Stimulated activated CD4-positive, alpha-beta T cell treated with anti-CD3 and anti-CD28 coated beads, Interleukin-2, amount 100 ng/mL, for 4 hours (primary cell): ENCODE measurements around the gene FOXO3.

Source experiments
- DNase-seq: peaks from one replicate; pipeline ENCODE4 v3.0.0-alpha.2; 2020; ENCODE audit warnings: low read depth

The FOXO3 gene

GRCh38 chr6:108714101-108714765 is 153.5 kb downstream of the FOXO3 start:
- no peak for DNase-seq

DNA sequence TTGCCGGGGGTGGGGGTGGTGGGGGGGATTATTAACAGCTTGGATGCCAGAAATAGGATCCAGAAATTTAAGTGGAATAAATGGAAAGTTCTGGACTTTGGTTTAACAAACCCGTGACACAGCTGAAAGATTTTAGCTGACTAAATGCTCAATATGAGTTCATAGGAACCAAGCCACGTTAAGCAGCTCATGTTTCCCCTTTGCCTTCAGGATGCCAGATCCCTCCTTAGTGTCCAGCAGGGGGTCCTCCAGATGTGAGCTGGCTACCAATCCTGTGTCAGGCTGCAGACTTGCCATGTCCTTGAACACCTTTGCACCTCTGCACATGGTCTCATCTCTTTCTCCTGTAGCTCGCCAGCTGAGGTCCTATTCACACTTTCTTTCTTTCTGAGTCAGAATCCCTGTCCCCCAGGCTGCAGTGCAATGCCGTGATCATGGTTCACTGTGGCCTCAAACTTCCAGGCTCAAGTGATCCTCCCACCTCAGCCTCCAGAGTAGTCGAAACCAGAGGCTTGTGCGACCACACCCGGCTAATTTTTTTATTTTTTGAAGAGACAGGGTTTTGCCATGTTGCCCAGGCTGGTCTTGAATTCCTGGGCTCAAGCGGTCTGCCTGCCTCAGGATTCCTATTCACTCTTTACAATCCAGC is 154.2 kb downstream of the FOXO3 start:
- DNase-seq = no peak

- DNase-seq = no peak
Measured at GRCh38 chr6:108715832-108716231, 155.1 kb downstream of the FOXO3 start.

DNA sequence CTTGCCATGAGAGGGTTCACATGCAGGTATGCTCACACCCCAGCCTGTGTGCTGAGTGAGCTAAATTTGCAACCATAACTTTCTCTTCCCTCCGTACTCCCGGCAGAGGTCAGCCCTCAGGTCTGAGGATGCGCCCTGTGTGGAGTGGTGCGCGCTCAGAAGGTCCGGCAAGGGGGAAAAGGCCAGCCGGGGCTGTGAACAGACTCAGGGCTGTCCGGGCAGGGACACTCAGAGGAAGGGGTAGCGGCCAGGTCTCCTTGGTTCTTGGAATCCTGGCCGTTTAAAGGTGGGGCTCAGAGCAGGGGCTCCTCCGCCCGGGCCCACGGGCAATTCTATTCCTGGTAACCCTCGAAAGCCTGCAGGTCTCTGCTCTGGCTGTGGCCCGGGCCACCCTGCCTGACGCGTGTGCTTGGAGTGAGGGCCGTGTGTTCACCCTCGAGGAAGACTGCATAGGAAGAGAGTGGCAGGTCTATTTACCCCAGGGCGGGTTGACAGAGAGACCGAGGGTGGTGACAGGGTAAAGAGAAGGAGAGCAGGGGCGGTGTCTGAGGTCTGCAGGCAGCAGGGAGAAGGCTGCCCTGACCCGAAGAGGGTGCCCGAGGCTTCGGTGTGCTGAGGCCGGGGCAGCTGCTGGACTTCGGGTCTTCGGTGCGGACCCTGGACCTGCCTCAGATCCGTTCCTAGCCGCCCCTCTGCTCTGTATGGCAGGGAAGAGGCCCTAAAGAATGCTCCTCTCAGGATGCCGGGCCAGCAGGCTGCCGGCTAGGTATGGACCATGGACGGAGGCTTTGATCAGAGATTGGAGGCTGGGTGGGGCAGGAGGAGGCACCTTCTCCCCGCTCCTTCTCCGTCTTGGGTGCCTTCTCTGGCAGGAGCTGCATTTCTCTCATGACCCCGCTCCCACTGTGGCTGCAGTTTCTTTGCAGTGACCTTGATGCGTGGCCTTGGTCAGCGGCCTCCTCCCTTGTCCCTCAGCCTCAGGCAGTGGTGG is 156.4 kb downstream of the FOXO3 start:
- no peak for DNase-seq

DNA sequence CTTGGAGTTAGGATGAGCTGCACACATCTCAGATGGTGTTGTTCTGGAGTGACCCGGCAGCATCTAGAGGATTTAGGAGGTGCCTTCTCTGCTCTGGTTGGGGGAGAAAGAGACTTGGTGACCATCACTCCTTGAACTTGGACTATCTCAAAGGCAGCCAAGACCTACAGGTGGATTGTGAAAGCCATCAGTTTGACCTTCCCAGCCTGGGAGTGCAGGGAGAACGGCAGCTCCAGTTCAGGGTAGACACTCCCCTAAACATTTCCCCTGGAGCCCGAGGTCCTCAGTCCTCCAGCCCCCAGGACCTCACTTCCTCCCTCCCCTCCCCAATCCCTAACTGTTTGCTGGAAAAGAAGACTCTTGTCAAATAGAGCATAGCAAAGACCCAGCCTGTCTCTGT is 158.8 kb downstream of the FOXO3 start:
- DNase-seq = no peak

GRCh38 chr6:108720827-108721226 is 160.1 kb downstream of the FOXO3 start:
- DNase-seq = no peak

DNA sequence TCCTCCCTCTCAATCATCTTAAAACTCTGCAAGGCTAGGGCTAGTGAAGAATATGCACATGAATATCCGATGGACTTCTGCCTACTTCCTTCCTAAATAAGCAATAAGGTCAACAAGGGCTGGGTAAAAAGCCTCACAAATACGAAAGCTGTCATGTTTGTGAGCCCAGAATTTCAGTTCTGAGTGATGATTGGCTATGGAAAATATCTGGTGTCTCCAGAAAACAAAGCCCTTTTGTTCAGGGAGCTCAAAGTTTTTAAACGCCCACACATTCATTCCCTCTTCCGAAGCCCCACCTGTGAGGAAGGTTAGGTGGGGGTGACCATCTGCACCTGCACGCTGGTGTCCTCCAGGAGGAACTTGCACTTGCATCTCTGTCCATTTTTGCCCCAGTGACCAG is 160.6 kb downstream of the FOXO3 start:
- DNase-seq = no peak

GRCh38 chr6:108723594-108723993 is 162.9 kb downstream of the FOXO3 start:
- DNase-seq = no peak

GRCh38 chr6:108726726-108727339 is 166.1 kb downstream of the FOXO3 start:
- no peak for DNase-seq

- DNase-seq = no peak
Measured at GRCh38 chr6:108727966-108728730, 167.4 kb downstream of the FOXO3 start.

DNA sequence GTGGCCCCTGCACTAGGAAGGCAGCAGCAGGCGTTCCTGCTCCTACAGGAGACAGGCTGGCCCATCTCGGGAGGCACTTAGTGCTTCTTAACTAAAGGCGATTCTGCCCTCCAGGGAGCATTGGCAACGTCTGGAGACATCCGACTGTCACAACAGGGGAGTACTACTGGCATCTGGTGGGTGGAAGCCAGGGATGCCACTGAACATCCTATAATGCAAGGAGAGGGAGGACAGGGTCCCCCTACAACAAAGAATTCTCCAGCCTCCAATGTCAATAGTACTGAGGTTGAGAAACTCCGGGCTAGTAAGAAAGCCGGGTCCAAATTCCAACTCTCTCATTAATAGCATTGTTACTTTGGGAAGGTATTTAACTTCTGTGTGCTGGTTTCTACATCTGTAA is 168.1 kb downstream of the FOXO3 start:
- DNase-seq = no peak

DNA sequence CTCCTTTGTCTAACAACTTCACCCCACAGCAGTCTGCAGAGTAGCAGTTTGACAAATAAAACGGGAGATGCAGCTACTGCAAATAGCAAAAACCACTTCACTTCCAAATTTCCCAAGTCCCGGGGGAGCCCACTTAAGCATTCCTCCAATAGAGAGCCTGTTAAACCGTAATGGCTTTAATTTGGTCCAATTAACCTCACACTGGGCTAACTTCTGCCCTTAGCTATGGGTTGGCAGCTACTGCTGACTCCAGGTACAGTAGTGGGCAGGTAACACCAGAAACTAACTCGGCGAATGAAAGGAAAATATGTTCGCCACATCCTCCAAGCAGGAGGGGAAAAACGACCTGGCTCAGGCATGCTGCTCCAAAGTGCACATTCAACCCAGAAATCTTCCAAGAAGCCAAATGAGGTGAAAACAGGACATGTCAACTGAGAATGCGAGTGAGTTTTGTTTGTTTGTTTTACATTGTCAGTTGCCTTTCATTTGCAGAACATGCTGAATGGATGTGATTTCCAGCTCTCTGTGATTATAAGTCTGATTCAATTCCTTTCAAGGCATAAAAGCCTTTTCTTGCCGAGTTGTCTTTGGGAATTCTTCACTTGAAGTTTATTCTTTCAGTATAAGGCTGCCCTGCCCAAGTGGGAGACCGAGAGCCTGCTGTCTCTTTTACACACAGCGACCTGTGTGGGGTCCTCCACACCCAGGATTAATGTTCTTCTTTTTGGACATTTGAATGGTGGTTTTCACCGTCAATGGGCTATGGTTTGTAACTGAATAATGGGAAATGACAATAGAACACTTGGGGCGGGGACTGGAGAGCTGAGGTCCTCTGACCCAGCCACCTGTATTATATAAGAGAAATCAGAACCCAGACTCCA is 170.2 kb downstream of the FOXO3 start:
- no peak for DNase-seq

- DNase-seq = no peak
Measured at GRCh38 chr6:108732091-108732870, 171.6 kb downstream of the FOXO3 start.

DNA sequence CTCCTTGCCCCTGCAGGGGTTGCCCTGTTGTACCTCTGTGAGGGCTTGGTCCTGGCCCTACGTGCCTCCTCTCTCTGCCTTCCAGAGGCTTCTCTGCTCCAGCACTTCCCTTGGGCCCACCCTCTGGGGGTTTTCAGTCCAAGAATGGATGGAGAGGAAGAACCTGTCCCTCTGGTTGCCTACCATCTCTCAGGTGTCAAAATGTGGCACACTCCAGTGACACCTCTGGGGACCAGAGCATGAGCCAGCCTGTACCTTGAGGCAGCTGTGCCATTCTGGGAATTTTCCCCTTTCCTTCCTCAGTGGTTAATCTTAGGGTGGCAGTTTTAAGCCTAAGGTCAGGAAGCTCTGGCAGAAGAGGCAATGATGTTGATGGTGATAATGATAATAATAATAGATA is 172.3 kb downstream of the FOXO3 start:
- no peak for DNase-seq

GRCh38 chr6:108733706-108734265 is 173.1 kb downstream of the FOXO3 start:
- DNase-seq = no peak
